ENCODE results near the gene STOX2. TPM values are rescaled to one million over a fixed set of nuclear protein-coding genes. Genes with fewer than 3 reads are reported as not detected.

Gene STOX2, protein sequence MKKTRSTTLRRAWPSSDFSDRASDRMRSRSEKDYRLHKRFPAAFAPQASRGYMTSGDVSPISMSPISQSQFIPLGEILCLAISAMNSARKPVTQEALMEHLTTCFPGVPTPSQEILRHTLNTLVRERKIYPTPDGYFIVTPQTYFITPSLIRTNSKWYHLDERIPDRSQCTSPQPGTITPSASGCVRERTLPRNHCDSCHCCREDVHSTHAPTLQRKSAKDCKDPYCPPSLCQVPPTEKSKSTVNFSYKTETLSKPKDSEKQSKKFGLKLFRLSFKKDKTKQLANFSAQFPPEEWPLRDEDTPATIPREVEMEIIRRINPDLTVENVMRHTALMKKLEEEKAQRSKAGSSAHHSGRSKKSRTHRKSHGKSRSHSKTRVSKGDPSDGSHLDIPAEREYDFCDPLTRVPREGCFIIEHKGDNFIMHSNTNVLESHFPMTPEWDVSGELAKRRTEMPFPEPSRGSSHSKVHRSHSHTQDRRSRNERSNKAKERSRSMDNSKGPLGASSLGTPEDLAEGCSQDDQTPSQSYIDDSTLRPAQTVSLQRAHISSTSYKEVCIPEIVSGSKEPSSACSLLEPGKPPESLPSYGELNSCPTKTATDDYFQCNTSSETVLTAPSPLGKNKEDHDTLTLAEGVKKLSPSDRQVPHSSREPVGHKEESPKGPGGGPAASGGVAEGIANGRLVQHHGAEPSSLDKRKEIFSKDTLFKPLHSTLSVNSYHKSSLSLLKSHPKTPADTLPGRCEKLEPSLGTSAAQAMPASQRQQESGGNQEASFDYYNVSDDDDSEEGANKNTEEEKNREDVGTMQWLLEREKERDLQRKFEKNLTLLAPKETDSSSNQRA (N-terminal part only)
- total RNA-seq, result 0.07 and 0.14 TPM in 2 replicates

DNA sequence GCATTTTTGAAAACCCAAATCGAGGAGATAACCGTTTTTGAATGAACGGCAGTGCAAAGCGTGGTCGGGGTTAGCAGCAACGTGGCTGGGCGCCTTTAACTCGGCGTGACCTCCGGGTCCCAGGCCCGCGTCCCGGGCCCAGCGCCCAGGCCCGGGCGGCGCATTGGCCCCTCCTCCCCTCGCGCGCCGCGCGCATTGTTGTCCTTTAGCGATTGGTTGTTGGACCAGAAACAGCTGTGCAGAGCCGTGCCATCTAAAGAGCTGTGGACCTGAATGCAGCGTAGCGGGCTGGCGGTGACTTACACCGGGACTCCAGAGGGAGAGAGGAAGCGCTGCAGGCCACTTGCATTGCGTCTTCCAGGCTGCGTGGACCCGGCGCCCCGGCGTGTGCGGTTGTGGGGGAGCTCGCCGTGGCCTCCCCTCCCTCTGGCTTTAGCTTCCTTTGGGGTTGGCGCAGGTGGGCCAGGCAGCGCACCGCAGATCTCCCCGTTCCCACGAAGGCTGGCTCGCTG, at the start of gene STOX2:
Gene STOX2, plus strand, starts transcription at position 227 of the 512 bp plus-strand sequence. CDS start 1,484 bp downstream, outside the sequence.
- no peak for DNase-seq (ENCODE audit: low read depth, low spot score)

DNA sequence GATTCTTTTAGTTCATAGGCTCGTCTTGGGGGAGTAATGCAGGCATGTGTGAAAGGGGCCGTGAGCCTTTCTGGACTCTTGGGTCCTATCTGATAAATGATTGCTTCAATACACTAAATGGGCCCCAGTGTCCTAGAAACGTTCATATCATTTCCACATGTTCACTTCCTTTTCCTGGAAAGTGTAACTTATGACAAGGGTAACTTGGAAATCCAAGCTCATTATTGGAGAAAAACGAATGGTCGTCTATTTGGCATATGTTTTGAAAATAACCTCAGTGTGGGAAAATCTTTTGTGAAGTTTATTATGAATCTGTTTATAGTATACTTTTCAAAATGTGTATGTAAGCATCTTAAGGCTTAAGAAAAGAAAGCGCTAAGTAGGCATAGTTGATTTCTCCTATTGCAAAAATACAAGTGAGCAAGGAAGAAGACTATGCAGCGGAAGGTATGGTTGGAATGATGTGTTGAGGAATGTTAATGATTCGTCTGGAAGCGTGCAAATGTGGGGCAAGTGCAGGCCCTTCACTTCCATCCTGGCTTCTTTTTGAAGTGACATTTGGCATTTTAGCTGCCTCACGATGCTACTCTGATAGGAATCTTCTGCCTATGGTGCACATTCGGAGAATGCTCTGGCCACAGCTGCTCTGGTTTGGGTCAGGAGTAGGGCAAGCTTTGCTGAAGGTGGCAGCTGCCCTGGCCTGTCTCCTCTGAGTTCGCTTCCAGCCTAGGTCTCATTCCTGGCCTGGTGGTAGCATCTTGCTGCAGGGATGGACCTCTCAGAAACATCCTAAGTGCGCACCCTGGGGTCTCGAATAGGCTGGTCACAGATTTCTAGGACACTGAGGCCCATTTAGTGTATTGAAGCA, 49.5 kb upstream of the STOX2 start:
- no peak for DNase-seq (ENCODE audit: low read depth, low spot score)

DNA sequence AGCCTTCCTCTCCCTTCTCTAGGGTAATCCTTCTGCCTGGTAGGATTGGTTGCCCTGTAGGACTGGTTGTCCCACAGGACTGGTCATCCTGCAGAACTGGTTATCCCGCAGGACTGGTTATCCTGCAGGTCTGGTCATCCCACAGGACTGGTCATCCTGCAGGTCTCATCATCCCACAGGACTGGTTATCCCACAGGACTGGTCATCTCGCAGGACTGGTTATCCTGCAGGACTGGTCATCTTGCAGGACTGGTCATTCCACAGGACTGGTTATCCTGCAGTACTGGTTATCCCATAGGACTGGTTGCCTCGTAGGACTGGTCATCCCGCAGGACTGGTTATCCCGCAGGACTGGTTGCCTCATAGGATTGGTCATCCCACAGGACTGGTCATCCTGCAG, 48.1 kb upstream of the STOX2 start:
- DNase-seq (ENCODE audit: low read depth, low spot score), result no peak

DNA sequence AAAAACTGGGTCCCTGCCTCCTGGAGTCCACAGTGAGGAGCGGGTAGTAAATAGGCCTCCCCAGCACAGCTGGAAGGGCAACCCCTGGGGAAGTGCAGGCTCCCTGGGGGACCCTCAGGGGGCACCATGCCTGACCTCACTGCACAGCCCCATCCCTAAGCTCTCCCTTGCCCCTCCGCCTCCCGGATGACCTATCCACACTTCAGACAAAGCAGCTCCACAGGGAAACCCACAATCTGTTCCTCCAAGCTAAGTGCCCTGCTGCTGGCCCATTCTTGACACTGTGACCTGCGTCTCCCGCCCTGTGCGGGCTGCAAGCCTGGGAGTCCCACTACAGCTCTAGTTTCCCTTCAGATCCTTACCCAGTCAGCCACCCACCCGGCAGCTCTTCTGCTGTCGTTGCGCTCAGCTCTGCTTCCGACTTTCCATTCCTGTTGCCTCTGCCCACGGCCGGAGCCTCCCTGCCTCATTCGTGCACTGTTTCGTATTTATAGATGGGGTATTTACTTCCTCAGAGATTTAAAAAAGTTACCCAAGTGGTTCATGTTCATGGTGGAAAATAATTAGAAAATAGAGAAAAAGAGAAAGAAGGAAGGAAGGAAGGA, 47.0 kb upstream of the STOX2 start:
- DNase-seq (ENCODE audit: low read depth, low spot score), result no peak

DNA sequence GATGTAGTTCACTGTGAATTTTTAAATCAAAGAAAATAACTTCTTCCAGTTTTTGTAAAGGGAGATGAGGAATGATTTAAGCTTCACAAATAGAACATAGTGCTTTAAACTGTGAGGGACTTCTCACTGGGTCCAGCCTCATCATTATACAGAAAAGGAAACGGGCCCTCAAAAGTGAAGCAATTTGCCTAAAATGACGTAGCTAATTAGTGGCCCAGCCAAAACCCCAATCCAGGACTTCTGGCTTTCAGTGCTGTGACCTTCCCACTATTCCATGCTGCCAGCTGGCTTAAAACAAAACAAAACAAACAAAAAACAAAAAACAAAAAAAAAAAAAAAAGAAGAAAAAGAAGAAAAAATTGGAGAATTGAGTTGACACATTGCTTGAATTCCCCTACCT, 45.0 kb upstream of the STOX2 start:
- DNase-seq (ENCODE audit: low read depth, low spot score), result no peak

DNA sequence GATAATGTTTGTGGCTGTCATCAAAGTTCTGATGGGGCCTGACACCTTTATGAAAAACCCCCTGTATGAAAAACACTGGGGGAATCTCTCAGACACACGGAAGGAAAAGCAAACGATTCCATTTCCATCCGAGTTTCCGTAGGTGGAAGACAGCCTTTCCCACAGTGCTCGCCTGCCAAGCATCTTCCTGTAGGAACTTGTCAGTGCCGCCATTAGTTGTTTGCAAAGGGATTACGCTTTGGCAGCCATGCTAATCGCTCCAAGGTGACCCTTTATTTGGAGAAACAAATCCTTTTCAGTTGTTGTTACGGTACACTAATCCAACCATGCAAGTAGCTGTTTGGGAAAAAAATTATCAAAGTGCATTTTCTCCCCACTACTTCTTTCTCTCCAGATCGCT, 44.4 kb upstream of the STOX2 start:
- DNase-seq (ENCODE audit: low read depth, low spot score), result no peak

DNA sequence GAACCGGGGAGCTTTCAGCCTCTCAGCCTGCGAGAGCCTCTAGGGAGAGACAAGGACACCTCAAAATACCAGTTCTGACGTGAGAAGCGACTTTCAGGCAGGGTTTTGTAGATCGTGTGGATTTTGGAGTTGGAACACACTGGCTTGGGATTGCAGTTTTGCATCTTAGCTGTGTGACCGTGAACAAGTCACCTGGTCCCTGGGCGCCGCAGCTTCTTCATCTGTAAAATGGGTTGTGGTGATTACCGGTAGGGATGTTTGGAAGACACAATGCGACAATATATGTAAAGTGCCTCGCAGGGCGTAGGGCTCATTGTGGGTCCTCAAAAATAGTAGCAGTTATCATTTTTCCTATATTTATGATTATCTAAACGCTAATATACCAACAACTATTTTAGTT, 43.7 kb upstream of the STOX2 start:
- no peak for DNase-seq (ENCODE audit: low read depth, low spot score)

DNA sequence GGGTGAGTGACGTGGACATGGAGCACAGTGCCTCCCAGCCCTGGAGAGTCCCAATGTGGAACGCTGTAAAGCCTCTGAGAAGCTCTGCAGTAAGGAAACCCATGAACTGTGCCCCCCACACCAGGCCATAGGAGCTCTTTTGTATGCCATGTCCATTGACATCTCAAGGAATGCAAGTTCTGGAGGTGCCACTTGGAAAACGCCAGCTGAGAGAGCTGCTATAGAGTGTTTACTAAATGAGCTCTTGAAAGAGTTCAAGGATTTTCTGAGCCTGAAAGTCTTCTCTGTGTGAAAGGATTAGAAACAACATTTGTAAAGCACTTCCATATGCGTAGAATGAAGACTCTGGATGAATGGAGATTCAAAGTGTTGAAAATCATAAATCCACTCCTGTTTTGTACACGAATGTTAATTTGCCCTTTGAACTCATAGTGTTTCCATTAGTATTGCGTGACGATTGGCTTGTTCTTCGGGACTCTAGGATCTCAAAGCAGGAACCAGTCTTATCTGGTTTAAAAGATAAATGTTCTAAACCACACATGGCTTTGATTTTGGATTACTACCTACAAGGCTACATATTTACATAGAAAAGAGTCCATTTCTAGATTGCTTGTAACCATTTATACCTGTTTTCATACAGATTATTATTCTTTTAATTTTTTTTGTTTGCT, 41.8 kb upstream of the STOX2 start:
- no peak for DNase-seq (ENCODE audit: low read depth, low spot score)

DNA sequence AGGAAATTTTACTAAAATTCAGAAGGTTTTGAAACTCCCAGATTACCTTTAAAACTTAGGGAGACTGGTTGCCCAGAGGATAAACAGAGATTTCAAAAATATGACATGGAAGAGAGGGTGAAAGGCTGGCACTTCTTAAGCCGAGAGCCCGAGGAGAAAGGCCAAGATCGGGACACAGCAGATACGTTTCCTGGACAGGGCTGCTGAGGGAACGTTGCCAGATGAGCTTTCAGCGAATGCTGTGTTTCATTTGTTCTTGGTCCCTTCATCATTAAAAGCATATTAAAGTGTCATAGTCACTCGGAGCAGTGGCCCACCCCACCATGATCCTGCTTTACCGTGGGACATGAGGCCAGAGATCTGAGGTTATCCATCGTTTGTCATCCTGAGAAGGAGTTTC, 37.9 kb upstream of the STOX2 start:
- DNase-seq (ENCODE audit: low read depth, low spot score), result no peak

DNA sequence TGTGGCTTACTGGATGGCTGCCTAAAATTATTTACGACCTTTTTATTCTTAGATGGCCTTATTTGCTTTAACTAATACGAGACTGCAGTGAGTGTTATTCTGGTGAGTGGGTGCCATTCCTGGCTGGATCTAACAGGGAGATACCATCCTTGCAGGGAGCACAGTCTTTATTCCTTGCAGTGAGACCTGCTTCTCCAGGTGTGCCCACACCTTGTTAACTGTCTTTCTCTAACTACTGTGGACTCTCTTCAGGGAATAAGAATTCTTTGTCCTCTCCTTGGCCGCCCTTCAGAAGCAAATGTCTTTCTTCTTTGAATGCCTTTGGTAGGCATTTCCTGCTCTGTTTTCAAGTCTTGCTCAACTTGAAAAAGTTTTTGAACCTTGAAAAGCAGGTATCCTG, 34.1 kb upstream of the STOX2 start:
- DNase-seq (ENCODE audit: low read depth, low spot score), result no peak

DNA sequence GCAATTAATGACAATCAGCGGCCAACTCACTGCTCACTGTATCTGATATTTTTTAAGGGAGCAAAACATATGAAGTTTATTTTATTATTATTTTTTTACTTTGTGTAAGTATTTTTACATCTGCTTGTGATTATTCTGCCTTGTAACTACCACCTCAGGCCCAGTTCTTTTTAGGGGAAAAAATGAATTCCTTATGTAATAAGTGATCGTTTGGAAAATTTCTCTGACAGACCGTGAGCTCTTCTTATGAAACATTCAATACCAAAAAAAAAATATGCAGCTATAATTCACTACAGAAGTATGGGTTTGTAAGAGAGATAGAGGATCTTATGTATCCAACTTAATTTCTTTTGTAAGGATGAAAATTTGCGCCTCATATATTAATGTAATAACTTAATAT, 33.5 kb upstream of the STOX2 start:
- DNase-seq (ENCODE audit: low read depth, low spot score), result no peak

DNA sequence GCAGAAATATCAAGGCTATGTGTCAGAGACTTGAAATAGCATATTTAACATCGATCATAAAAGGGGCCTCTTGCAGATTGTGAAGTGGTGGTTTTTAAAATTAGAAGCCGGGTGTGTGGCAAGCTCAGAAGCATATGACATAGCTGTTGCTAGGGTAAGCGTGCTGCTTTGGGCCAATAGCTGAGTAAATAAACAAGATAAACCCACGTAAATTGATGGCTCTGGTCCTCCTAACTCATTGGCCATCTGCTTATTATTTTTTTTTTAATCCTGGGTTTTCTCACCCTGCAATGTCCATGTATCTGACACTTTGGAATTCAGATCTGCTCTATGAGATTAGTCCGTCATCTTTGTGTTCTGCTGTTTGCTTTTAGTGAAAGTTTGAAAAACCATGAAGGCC, 32.6 kb upstream of the STOX2 start:
- DNase-seq (ENCODE audit: low read depth, low spot score), result no peak

DNA sequence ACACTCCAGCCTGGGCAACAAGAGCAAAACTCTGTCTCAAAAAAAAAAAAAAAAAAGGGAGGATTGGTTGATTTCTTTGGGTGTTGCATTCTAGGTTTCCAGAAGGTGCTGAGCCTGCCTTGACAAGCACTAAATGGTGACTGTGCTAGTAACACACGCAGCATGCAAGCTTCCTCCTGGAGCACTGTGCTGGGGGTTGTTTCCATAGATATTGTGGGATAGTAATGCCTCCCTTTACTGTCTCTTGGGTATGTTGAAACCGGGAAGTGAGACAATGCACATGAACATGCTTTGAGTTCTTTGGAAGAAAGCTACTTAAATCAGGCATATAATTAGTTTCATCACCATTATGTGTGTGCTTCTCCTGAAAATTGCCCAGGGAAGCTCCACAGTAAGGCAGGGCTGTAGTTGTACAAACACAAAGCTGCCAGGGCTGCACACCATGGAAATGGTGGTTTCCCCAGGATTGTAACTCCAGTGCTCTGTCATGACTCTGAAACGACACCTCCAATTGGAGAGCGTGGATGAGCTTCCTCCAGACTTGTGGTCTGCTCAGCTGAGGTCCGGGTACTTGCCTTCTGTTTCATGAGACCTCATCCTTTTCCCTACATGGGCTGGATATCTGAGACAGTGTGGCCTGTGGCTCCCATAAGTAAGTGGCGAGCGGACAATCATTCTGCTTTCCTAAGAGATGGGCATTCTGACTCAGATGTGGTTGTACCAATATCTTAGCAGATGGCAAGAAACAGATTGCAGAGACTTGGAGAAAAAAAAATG, 31.5 kb upstream of the STOX2 start:
- no peak for DNase-seq (ENCODE audit: low read depth, low spot score)

DNA sequence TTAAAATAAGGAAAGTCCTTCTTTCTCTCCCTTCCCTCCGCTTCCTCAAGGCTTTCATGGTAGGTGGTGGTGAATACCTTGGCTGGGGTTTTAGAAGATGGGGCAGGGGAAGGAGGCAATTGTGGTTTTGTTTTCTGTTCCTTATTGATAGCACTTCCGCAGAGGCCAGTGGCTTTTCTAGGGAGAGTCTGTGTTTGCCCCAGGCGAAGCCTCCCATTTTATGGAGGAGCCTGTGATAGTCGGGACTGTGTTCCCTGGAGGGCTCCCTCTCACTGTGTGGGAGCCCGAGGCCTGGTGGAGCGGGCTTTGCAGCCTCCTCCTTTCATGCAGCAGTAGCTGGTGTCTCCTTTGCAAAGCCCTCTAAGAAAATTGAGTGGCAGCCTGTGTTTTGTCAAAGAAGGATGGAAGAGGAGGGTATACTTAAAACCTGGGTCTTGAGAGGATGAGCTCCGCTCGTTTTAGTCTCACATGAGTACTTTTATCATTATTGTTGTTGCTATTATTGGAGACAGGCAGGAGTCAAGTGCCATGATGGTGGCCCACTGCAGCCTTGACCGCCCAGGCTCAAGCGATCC, 29.8 kb upstream of the STOX2 start:
- DNase-seq (ENCODE audit: low read depth, low spot score), result no peak

DNA sequence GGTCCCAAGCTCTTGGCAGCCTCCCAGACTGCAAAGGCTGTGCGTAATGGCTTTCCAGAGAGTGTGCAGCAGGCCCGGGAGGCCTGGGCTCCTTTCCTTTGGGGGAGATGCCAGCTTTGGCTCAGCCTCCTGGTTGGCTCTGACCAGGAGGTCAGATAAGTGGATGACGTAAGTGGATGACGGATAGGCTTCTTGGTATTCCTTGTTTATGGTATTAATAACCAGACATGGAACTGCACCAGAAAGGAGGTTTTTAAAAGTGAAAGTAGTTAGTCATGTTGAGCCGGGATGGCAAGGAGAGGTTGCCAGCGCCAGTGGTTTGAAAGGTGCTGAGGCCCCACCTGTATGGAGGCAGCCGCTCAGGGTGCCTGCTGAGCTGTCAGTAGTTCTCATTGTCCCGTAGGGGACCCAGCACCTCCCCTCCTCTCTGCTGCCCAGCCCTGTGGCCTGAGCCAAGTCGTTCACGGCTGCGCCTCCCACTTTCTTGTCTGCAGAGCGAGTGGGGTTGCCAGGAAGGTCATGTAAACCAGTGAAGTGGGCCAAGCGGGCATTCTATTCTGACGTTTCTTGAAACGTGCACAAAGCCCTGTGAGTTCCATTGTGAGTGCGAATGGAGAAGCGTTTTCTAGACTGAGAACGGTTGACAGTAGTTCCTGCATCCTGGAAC, 28.7 kb upstream of the STOX2 start:
- DNase-seq (ENCODE audit: low read depth, low spot score), result peak; percentile 26

DNA sequence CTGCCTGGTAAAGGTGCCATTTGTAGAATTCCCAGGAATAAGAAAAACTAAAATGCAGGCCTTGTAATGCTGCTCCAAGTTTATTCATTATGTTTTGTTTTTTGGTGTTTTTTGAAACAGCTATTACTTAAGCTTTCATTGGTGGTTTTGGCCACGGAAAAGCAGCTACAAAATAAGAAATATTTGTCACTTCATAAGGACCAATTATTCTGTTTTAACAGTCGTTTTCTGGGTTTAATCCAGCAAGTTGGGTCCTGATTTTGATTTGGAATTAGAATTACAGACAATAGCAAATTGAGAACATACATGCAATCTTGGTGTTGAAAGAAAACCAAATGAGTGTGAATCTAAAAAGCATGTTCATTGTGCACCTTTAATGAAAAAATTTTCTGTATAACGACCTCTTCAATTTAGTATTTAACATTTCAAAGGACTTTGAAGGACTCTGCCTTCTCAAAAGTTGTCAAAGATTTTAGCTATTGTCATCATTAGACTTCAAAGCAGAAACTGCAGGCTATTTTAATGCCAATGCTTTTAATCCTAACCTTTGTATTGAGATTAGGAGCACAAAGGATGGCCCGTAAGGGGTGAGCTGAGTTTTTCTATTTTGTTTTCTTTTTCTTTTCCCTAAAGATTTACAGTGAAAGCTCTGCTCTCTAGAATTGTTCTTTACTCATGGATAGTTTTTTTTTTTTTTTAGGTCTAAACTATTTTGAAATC, 26.7 kb upstream of the STOX2 start:
- no peak for DNase-seq (ENCODE audit: low read depth, low spot score)

DNA sequence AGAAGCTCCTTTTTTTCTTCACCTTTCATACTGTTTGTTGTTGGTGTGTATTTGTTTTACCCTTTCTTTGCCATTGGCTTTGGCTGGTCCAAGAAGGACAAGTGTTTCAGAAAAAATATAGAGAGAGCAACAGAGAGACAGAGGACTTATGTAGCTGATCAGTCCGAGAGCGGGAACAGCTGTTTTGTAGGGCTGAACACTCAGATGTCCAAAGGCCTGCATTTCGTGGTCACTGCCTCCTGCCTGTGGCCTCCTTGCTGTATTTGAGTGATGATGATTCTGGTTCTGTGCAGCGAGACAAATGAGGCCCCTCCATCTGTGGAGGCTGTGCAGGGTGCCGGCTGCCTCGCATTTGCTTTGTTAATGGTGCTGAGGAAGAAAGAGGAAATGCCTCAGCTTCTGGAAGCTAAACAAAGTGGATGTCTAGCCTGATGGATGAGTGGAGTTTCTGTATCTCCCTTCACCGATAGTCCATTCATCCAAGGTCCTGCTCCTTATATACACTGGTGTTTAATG, 19.8 kb upstream of the STOX2 start:
- no peak for DNase-seq (ENCODE audit: low read depth, low spot score)

DNA sequence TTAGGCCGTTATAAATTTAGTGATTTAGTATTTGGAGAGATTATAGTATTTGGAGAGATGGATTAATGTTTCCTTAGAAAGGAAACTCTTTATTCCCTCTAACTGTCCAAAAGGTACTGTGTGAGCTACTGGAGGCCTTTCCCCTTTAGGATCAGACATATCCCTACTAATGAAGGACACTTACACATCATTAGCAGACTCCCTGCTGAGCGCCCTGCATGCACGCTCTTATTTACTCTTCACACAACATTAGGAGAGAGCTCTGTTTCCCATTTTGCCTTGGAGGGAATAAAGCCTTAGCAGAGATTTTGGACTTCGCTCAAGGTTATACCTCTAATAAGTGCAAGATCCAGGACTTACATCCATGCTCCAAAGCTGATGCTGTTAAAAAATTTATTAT, 17.8 kb upstream of the STOX2 start:
- DNase-seq (ENCODE audit: low read depth, low spot score), result no peak
